Caki2 (cell line): Measurements from ENCODE around the gene SLC25A47. TPM values are rescaled to one million over a fixed set of nuclear protein-coding genes. Genes with fewer than 3 reads are reported as not detected.
"Not testable (repeated sequence)": the region's sequence is repeated elsewhere in the genome, so short reads cannot be mapped to it uniquely, and the experiment has no call there.

Experiments
- DNase-seq: peaks from one replicate; pipeline ENCODE4 v3.0.0-alpha.2; 2015; ENCODE audit warnings: low read depth
- in situ Hi-C: cut with HindIII; loops from 2 replicates; pipeline ENCODE4 v1.10.0; 2016; ENCODE audit warnings: low sequenced_read_pairs, low pct_unique_long_range_greater_than_20kb, mixed read lengths
- total RNA-seq: library from RNA; depleted of rRNA; stranded (reverse); fragments of >200 nt; shearing (Covaris generic); gene quantifications from 2 replicates; pipeline ENCODE4 v1.2.3, GENCODE V29; 2014; ENCODE audit warnings: low replicate concordance

The SLC25A47 gene
- total RNA-seq, 1 experiment from 2014 or later = not detected

DNA sequence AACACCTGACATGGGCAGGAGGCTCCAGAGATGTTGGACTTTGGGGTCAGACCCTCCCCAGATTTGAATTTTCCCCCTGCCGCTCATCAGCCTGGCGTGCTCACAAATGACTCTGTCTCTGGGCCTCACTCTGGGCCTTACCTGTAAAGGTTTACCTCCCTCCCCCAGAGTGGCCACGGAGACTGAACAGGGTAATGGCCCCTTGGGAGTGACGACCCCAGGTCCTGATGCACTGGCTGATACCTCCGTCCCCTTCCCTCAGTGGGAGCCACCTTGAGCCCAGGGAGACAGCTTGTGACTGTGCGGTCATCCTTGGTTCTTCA lies 23.9 kb upstream of the SLC25A47 start:
- no peak for DNase-seq
- in situ Hi-C loops = no loop called here

DNA sequence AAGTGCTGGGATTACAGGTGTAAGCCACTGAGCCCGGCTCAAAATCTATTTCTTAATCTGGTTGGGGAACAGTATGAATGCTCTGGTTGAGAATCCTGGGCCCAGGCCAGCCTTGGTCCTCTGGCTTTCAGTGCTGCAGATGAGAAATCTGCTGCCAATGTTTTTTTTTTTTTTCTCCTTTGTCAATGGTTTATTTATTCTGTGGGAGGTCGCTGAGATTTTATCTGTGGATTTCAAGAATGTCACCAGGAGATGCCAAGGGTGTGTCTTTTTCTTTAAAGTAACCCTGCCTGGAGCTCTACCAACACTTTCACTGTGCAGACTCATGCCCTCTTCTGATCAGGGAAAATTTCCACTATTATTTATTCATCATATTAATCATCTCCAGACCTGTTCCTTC lies 20.5 kb upstream of the SLC25A47 start:
- in situ Hi-C loops = no loop called here
- peak; percentile 80 for DNase-seq

DNA sequence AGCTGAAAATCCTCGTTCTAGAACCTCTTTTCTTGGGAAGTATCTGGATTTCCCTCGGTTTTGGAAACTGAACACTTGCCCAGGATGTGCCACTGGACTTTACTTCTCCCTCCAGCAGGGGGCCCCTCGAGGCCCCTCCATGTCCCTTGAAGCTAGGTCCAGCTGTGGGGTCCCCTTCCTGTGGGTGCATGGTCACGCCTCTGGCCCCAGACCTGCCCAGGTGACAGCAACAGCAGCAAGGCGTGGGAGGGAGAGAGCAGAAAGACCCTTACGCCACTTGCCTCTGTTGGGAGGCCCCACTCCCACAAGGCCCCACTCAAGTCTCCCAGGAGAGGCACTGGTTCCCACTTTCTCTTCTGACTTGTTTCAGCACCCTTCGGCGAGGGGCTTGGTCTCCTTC lies 20.0 kb upstream of the SLC25A47 start:
- in situ Hi-C loops = no loop called here
- no peak for DNase-seq

DNA sequence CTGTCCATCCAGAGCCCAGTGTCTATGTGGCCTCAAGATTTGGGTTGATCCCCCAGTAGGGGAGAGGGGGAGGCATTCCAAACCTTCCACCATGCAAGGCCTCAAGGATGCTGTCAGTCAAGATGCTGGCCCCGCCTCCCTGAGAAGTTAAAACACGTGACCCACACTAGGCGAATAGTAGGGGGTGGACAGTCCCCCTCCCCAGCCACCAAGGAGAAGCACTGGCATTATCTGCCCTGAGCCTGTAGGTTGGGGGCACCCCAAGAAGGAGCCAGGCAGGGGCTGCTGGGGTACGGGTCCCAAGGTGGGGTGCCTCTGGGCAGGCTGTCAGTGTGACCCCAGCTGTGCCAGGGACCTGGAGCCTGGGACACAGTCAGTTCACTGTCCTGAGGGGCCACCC lies 19.2 kb upstream of the SLC25A47 start:
- DNase-seq = no peak
- in situ Hi-C loops = no loop called here

DNA sequence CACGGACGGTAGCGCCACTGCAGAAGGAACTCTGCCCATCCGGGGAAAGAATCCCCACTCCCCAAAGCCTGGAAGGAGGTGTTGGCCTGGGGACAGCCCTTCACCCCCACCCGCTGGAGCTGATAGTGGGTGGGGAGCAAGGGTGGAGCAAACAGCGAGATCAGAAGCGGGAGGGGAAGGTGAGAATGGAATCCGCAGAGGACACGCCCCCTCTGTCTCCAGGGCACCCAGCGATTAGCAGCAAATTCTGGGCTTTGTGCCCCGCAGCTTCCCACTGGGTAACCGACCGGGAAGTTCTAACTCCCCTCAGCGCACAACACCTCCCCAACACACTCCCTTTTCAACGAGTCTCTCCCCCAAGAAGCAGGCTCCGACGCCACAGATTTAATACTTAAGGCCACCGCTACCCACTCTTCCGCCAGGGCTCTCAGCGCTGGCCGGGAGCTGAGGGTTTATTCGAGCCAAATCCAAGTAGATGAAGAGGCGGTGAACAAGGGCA lies 18.3 kb upstream of the SLC25A47 start:
- in situ Hi-C loops = no loop called here
- DNase-seq = peak; percentile 59

DNA sequence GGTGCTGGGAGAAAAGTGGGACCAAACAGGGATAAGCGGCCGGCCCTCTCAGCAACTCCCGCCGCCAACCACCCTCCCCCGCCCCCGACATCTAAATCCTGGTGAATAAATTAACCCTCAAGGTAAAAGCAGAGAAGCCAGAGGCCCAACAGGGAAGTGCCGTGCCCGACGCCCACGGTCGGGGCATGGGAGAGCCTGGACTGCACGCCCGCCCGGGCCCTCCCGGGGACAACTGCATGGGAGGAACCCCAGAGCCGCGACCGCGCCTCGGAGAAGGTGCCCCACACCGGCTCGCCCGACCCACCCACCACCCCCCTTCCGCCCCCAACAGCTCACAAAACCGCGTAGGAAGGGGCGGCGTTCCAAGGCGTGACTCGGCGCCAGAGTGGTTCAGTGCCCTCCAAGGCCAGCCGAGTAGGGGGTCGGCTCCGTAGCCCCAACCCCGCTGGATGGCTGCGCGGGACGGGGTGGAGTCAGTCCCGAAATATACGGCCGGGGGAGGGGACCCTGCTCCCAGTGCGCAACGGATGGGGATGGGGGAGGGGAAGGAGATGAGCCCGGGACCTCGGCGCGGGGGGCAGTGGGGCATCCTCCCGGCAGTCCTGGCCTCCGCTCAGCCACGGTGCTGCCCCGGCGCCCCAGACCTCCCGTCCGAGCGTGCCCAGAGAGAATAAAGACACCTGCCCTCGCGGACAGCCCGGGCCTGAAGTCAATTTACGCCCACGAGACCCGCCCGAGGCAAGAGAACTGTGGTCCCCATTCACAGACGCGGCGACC lies 17.6 kb upstream of the SLC25A47 start:
- in situ Hi-C loops = no loop called here
- DNase-seq = no peak

DNA sequence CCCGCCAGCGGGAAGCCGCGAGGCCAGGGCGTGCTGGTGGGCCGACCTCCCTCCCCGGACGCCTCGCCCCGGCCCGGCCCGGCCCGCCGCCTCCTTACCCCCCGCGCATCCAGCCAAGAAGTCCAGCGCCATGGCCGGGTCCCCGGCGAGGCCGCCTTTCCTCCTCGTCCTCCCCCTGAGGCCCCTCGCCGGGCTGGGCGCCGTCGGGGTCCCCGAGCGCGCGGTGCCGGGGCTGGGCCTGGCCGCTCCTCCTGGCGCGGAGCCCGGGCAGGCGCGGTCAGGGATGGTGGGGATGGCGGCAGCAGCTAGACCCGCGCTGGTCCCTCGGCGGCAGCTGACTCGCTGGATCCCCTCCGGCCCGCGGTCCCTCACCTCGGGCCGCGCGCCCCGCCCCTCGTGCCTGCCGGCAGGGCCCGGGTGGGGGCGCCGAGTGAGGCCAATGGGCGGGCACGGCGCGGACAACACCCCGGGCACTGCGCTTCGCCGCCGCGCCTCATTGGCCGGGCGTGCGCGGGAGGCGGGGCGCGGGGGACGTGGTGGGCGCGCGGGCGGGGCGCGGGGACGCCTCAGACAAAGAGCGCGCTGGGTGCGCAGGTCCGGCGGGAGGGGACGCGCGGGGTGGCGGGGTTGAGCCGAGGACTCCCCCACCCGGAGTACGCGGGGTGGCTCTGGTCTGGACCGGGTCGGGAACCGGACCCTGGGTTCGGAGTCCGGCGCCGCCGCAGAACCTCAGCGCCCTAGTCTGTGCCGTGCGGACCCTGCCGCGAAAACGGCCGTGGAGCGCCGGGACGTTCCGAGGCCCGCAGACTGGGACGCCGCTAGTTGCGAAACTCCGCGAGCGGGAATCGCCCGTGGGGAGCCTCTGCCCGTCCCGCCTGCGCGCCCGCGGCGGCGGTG lies 16.8 kb upstream of the SLC25A47 start, which contains the start of gene SLC25A29:
Gene SLC25A29 (minus strand): TSS at position 344 of the 897 bp plus-strand sequence. CDS start 212 bp downstream, at position 132.
- in situ Hi-C loops = no loop called here
- DNase-seq = peak; percentile 73

DNA sequence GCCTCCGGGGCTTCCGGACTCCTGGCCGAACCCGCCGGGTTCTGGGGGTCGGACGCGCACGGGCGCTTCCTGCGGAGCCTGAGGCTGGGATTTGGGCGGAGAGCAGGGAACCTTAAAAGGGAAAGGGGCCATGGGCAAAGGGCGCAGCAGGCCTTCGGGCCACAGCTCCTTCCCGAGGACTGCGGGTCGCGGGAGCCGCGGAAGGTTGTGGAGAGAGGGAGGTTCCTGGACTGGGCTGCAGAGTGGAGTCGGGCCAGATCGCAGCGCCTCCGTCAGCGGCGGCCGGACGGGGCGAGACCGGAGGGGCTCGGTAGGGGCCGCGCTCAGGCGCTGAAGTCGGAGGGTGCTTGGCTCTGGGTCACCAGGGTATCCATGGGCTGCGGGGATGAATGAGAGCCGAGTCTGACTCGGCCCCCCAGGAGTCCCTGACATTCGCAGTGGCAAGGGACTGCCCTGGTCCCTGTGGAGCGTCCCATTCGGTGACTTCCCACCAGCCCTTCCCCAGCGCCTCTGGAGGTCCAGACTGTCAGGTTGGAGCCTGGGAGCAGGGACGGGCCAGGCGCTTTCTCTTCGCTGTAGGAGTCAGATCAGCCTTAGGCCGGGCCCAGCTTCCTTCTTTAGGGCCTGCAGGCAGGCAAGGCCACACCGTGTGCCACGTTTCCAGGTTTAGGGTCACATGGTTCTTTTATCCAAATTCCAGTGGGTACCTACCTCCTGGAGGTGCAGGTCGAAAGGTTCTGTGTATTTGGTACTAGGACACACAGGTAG lies 16.0 kb upstream of the SLC25A47 start:
- no peak for DNase-seq
- in situ Hi-C loops = no loop called here

DNA sequence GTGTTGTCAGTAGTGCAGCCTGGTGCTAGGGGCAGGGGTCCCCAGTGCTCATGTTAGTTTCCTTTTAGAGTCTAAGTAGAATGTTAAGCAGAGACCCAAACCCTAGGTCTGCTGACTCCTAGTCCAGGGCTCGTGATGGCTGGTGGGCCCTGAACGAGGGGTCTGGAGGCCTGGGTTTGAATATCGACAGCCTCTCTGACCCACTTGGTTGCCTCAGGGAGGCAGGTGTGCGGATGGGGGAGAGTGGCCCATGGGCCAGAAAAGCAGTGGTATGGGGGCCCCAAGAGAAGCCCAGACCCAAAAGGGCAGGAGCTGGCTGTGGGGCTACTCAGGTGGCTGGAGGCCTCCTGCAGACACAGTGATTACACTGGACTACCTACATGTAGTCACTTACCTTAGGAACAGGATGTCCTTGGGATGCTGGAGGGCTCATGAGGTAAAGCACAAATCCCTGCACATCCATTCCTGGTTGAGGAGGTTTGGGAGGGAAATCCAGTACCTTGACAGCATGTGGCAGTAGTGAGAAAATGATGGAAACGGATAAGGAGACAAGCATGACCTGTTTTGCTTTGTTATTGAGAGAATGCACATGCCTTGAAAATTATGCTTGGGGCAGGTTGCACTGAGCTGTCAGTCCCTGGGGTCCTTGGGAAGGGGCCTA lies 15.2 kb upstream of the SLC25A47 start:
- no peak for DNase-seq
- in situ Hi-C loops = no loop called here

DNA sequence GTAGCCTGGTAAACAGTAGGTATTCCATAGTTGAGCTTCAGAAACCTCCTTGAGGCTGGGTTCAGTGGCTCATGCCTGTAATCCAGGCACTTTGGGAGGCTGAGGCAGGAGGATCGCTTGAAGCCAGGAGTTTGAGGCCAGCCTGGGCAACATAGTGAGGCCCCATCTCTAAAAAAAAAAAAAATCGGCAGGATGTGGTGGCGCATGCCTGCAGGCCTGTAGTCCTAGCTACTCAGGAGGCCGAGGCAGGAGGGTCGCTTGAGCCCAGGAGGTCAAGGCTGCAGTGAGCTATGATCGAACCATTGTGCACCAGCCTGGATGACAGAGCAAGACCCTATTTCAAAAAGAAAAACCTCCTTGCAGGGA lies 14.7 kb upstream of the SLC25A47 start:
- DNase-seq, in situ Hi-C loops: not testable (repeated sequence)

DNA sequence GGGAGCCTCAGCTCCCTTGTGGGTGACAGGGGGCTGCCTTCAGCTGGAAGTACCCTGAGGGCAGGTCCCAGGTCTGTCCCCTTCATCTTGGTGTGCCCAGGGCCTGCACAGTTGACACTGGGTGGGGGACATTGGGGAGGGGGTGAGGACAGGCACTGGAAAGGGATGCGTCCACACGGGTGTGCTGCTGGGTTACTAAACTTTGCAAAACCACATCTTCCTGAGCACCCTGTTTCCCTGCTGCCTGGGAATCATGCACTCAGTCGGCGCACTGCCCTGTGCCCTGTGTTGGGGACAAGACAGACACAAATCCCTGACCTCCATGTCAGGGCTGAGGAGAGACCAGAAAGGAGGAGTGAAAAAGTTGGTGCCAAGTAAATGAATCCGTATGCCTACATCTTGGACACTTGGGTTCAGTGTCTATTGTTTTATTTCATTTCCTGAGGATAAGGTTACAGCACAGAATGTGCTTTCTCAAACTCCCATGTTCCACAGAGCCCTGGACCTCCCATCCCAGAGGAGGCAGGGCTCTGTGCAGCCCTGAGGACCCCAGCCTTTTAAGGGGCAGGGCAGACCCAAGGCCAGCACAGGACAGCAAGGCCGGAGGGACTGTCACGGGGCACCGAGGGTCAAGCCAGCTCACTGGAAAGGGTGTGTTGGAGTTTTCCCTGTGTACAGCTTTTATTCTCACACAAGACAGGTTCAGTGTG lies 14.0 kb upstream of the SLC25A47 start:
- DNase-seq = no peak
- in situ Hi-C loops = no loop called here

DNA sequence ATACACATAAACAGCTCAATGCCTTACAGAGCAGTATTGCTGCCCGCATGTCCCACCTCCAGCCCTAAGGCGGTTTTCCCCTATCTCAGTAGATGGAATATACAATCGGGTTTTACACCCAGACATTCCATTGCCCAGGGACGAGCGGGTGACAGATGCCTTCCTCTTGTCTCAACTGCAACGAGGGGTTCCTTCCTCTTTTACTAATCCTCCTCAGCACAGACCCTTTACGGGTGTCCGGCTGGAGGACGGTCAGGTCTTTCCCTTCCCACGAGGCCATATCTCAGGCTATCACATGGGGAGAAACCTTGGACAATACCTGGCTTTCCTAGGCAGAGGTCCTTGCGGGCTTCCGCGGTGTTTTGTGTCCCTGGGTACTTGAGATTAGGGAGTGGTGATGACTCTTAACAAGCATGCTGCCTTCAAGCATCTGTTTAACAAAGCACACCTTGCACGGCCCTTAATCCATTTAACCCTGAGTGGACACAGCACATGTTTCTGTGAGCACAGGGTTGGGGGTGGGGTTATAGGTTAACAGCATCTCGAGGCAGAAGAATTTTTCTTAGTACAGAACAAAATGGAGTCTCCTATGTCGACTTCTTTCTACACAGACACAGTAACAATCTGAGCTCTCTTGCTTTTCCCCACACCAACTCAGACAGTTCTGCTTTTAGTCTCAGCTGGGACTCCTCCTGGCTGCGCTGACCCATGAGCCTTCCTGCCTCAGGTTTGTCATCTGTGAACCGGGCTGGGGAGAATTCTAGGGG lies 10.8 kb upstream of the SLC25A47 start:
- DNase-seq, in situ Hi-C loops: not testable (repeated sequence)

DNA sequence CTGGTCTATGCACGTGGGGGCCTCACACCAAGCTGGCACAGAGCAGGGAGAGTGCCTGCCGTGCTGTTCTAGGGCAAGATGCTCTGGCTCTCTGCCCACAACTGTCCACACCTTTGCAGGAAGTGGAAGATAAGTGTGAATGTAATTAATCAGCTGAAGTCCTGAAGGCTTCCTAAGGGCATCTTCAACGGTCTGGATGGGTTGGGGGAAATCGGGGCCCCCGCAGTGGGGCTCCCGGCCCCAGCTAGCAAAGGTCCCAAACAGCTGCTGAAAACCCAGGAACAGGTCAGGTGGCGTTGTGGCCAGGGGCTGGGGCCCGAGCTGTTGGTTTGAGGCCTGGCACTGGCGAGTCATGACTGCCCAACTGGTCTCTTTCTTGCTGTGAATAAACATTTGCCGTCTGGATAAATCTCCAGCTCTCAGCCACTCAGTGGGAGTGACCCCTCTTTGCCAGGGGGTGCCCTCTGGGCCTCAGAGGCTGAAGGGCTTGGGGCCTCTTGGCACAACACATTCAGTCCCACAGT lies 10.2 kb upstream of the SLC25A47 start:
- in situ Hi-C loops = no loop called here
- no peak for DNase-seq

DNA sequence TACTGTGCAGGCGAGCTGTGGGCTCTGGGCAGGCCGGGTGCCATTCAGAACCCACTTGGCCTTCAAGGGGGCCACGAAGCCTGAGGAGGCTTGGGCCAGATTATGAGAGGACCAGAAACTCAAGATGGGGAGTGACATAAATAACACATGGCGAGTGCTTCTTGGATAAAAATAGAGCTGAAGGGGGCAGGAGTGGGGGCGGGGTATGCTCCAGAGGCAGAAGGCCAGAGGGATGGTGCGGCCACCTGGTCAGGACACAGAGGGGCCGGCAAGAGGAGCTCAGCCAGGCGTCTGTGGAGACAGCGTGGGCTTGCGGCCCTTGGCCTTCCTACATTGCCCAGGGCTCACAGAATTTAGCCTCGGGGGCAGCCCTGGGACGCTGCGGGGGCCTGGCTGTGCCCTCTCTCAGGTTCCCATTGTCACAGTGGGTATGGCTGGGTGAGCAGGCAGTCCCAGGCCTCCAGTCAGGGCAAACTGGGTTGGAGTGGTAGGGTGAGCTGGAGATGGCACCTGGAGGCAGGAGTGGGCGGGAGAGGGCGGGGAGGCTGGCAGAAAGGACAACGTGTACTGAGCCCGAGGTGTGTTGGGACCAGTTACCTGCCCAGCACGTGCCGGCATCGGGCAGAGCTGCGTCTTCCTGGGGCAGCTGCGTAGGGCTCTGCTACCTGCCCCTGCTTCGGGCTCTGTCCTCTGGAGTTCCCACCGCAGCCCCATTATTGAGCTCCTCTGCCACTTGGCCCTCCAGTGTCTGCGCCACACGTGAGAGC lies 9.5 kb upstream of the SLC25A47 start:
- DNase-seq = no peak
- in situ Hi-C loops = no loop called here

DNA sequence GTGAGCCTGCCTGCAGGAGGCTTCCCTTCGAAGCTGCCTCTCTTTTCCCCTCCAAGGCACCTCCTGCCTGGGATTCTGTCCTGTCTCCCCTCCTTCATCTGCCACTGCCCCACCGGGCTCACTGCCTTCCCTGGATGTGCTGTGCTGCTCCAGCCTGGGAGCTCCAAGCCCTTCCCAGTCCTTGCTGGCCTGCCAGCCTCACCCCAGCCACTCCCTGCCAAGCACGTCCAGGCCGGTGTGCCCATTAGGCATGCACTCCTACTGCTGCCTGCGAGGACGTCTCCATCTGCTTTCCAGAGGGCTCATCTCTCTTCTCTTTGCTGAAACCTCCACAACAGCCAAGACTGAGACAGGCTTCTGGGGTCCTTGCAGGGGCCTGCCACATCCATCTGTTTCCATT lies 8.4 kb upstream of the SLC25A47 start:
- in situ Hi-C loops = no loop called here
- DNase-seq = no peak

DNA sequence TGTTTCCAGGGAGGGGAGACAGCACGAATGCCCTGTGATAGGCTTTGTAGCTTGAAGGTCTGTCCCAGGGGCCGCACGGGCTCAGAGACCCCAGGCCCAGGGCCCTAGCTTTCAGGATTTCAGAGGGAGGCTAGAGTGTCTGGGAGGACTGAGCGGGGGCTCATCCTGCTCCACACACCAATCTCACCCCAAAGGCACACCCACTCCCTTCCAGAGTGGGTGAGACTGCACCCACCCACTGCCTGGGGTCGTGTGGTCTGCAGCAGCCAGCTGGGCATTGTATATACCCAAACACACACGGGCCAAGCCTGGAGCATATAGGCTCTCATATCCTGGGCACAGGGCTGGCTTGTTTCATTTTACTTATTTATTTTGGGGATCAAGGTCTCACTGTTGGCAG lies 5.8 kb upstream of the SLC25A47 start:
- in situ Hi-C loops = no loop called here
- DNase-seq = no peak
